SK-N-SH (cell line): ENCODE results near the gene KRTAP10-10.

Experiments used
- CTCF ChIP-seq: fragments of 200-600 bp; sonication (generic); IDR thresholded peaks from 2 replicates; pipeline ENCODE4 v1.6.1; 2017; ENCODE audit warnings: antibody characterized with exemption, mild to moderate bottlenecking, moderate library complexity
- EP300 ChIP-seq, 2 experiments: IDR thresholded peaks; 2 replicates each; pipeline versions ENCODE4 v1.4.0 to v1.6.1; 2012; ENCODE audit warnings: borderline replicate concordance in 1 of 2, low read depth in 1 of 2, low read length in 1 of 2
- IRF3 ChIP-seq: fragments of 150-350 bp; IDR thresholded peaks from 2 replicates; pipeline ENCODE4 v1.6.1; 2016; ENCODE audit warnings: mild to moderate bottlenecking, low read depth, low read length
- POLR2AphosphoS5 ChIP-seq: IDR thresholded peaks from 2 replicates; pipeline ENCODE4 v1.6.1; 2012; ENCODE audit warnings: low read depth, low read length
- RCOR1 ChIP-seq: fragments of 150-350 bp; IDR thresholded peaks from 2 replicates; pipeline ENCODE4 v1.6.1; 2017; ENCODE audit warnings: antibody characterized with exemption, low read length
- SIN3A ChIP-seq: IDR thresholded peaks from 2 replicates; pipeline ENCODE4 v1.6.1; 2012; ENCODE audit warnings: low read depth, mild to moderate bottlenecking, low read length, moderate library complexity, borderline replicate concordance
- TAF1 ChIP-seq: IDR thresholded peaks from 2 replicates; pipeline ENCODE4 v1.6.1; 2012; ENCODE audit warnings: low read depth, mild to moderate bottlenecking, low read length, moderate library complexity, borderline replicate concordance
- TCF12 ChIP-seq: IDR thresholded peaks from 2 replicates; pipeline ENCODE4 v1.4.0; 2012
- TEAD4 ChIP-seq: IDR thresholded peaks from 2 replicates; pipeline ENCODE4 v1.4.0; 2012; ENCODE audit warnings: mild to moderate bottlenecking, borderline replicate concordance; ENCODE audit not compliant: insufficient read depth
- TF ChIP-seq, protein P1 (sequence below): IDR thresholded peaks from 2 replicates; pipeline ENCODE4 v1.6.1; 2012; ENCODE audit warnings: mild to moderate bottlenecking, low read depth, low read length, moderate library complexity
- TF ChIP-seq, protein P2 (sequence below): fragments of 150-350 bp; IDR thresholded peaks from 2 replicates; pipeline ENCODE4 v1.6.1; 2017; ENCODE audit warnings: antibody characterized with exemption, low read length, low read depth, borderline replicate concordance

- TF ChIP-seq, protein P1, sequence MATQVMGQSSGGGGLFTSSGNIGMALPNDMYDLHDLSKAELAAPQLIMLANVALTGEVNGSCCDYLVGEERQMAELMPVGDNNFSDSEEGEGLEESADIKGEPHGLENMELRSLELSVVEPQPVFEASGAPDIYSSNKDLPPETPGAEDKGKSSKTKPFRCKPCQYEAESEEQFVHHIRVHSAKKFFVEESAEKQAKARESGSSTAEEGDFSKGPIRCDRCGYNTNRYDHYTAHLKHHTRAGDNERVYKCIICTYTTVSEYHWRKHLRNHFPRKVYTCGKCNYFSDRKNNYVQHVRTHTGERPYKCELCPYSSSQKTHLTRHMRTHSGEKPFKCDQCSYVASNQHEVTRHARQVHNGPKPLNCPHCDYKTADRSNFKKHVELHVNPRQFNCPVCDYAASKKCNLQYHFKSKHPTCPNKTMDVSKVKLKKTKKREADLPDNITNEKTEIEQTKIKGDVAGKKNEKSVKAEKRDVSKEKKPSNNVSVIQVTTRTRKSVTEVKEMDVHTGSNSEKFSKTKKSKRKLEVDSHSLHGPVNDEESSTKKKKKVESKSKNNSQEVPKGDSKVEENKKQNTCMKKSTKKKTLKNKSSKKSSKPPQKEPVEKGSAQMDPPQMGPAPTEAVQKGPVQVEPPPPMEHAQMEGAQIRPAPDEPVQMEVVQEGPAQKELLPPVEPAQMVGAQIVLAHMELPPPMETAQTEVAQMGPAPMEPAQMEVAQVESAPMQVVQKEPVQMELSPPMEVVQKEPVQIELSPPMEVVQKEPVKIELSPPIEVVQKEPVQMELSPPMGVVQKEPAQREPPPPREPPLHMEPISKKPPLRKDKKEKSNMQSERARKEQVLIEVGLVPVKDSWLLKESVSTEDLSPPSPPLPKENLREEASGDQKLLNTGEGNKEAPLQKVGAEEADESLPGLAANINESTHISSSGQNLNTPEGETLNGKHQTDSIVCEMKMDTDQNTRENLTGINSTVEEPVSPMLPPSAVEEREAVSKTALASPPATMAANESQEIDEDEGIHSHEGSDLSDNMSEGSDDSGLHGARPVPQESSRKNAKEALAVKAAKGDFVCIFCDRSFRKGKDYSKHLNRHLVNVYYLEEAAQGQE: no peak
- TF ChIP-seq POLR2AphosphoS5 (no peak), TEAD4 (no peak), TCF12 (no peak), EP300 (IDR thresholded peaks at IDR 0.05; ENCODE audit: borderline replicate concordance in 1 of 2, low read depth in 1 of 2, low read length in 1 of 2) (no peak), TAF1 (no peak), RCOR1 (no peak), SIN3A (no peak), CTCF (no peak), IRF3 (no peak)
- TF ChIP-seq, protein P2, sequence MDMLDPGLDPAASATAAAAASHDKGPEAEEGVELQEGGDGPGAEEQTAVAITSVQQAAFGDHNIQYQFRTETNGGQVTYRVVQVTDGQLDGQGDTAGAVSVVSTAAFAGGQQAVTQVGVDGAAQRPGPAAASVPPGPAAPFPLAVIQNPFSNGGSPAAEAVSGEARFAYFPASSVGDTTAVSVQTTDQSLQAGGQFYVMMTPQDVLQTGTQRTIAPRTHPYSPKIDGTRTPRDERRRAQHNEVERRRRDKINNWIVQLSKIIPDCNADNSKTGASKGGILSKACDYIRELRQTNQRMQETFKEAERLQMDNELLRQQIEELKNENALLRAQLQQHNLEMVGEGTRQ: no peak
Observed at GRCh38 chr21:44649521-44650100, 12.5 kb downstream of the KRTAP10-10 start.
